ENCODE measurements around the gene DENND1B. TPM values are rescaled to one million over a fixed set of nuclear protein-coding genes. Genes with fewer than 3 reads are reported as not detected.
"Not testable (repeated sequence)": the region's sequence is repeated elsewhere in the genome, so short reads cannot be mapped to it uniquely, and the experiment has no call there.

The DENND1B gene
- total RNA-seq, 1 experiment from 2014 or later = 28.2 TPM

DNA sequence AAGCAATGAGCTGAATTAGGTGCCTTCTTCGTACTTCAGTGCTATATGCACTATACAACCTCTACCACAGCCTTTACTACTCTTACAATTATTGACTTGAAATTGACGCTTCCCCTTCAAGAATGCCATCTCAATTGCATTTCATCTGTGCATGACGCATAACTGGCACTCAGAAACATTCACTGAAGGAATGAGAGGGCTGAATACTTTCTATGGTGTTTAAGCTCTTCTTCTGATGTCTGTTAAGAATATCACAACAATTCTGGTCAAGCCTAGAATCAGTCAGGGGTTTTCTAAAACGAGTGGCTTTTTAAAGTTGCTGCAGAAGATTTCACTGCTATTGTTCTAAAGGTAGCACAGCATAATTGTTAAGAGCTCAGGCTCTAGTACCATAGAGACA lies 11.5 kb downstream of the DENND1B start:
- no peak for DNase-seq
- TF ChIP-seq, protein P1, sequence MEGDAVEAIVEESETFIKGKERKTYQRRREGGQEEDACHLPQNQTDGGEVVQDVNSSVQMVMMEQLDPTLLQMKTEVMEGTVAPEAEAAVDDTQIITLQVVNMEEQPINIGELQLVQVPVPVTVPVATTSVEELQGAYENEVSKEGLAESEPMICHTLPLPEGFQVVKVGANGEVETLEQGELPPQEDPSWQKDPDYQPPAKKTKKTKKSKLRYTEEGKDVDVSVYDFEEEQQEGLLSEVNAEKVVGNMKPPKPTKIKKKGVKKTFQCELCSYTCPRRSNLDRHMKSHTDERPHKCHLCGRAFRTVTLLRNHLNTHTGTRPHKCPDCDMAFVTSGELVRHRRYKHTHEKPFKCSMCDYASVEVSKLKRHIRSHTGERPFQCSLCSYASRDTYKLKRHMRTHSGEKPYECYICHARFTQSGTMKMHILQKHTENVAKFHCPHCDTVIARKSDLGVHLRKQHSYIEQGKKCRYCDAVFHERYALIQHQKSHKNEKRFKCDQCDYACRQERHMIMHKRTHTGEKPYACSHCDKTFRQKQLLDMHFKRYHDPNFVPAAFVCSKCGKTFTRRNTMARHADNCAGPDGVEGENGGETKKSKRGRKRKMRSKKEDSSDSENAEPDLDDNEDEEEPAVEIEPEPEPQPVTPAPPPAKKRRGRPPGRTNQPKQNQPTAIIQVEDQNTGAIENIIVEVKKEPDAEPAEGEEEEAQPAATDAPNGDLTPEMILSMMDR (IDR thresholded peaks at IDR 0.05; ENCODE audit: unreplicated experiment) = no peak
- Mint-ChIP-seq H3K9me3 (ENCODE audit: low read depth, unreplicated experiment) (no peaks in the 10 kb centered on the region), H3K36me3 (ENCODE audit: insufficient read depth, unreplicated experiment) (no peaks in the 10 kb centered on the region), H3K4me3 (ENCODE audit: low read depth, unreplicated experiment) (no peak overlapping the region), H3K27me3 (ENCODE audit: unreplicated experiment) (no peaks in the 10 kb centered on the region), H3K4me1 (ENCODE audit: low read depth, unreplicated experiment) (peaks cover 17% of the 10 kb centered on the region), H3K27ac (ENCODE audit: unreplicated experiment) (no peak overlapping the region)
- CTCF ChIA-PET = interaction anchor here (1.1 kb wide), 1 partner anchor 105 kb away, joined by 3 read pairs; no protein-coding TSS in a partner anchor
- intact Hi-C loops (cut with micrococcal nuclease; ENCODE audit: unreplicated experiment) = no loop called here
- no TSS peak for BruUV-seq (replicated peaks)

DNA sequence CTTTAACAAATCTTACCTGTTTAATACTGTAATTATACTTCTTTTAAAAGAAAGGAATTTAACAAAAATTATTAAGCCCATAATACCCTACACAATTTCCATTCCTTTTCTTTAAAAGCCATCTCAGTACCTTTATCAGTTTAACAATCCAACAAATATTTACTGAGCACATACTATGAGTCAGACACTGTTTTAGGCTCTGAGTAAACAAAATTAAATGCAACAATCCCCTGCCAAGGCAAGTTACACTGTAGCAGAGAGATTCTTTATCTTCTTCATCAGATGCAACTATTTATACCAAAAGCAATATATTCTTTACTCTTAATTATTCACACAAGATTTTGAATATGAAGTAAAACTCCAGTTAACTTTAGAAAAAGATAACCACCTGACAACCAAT lies 12.0 kb downstream of the DENND1B start:
- H3K27ac Mint-ChIP-seq (ENCODE audit: unreplicated experiment) = no peak overlapping the region
- H3K4me1 Mint-ChIP-seq (ENCODE audit: low read depth, unreplicated experiment) = peaks cover 13% of the 10 kb centered on the region
- no peak overlapping the region for H3K4me3 Mint-ChIP-seq (ENCODE audit: low read depth, unreplicated experiment)
- H3K9me3 Mint-ChIP-seq (ENCODE audit: low read depth, unreplicated experiment) = no peaks in the 10 kb centered on the region
- H3K27me3 Mint-ChIP-seq (ENCODE audit: unreplicated experiment) = no peaks in the 10 kb centered on the region
- BruUV-seq (replicated peaks) = no TSS peak
- no peaks in the 10 kb centered on the region for H3K36me3 Mint-ChIP-seq (ENCODE audit: insufficient read depth, unreplicated experiment)
- TF ChIP-seq, protein P1 (IDR thresholded peaks at IDR 0.05; ENCODE audit: unreplicated experiment) = no peak
- CTCF ChIA-PET = interaction anchor here (1.1 kb wide), 1 partner anchor 105 kb away, joined by 3 read pairs; no protein-coding TSS in a partner anchor
- intact Hi-C loops (cut with micrococcal nuclease; ENCODE audit: unreplicated experiment) = no loop called here
- DNase-seq = no peak

DNA sequence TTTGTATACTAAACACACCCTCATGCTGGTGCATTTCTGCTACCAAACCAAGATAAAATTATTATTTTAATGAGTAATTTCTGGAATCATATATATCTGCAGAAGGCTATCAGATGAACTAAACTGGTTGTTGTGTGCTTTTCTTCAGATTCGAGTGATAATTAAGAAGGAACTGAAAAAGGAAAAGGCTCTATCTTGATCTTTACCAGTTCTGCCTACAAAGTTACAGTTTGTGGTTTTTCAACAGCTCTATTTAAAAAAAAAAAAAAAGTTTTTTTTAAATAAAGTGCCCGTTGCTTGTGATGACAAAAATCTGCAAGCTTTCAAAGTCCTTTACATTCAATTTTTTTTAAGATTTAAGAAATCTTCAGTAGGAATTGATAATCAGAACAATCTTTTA lies 13.6 kb downstream of the DENND1B start:
- peaks cover 8% of the 10 kb centered on the region for H3K4me1 Mint-ChIP-seq (ENCODE audit: low read depth, unreplicated experiment)
- H3K36me3 Mint-ChIP-seq (ENCODE audit: insufficient read depth, unreplicated experiment) = no peaks in the 10 kb centered on the region
- H3K9me3 Mint-ChIP-seq (ENCODE audit: low read depth, unreplicated experiment) = no peaks in the 10 kb centered on the region
- H3K27me3 Mint-ChIP-seq (ENCODE audit: unreplicated experiment) = no peaks in the 10 kb centered on the region
- no TSS peak for BruUV-seq (replicated peaks)
- intact Hi-C loops (cut with micrococcal nuclease; ENCODE audit: unreplicated experiment) = no loop called here
- CTCF ChIA-PET = interaction anchor here (1.1 kb wide), 1 partner anchor 107 kb away, joined by 3 read pairs; no protein-coding TSS in a partner anchor
- DNase-seq = no peak
- no peak overlapping the region for H3K4me3 Mint-ChIP-seq (ENCODE audit: low read depth, unreplicated experiment)
- TF ChIP-seq, protein P1 (IDR thresholded peaks at IDR 0.05; ENCODE audit: unreplicated experiment) = no peak
- H3K27ac Mint-ChIP-seq (ENCODE audit: unreplicated experiment) = no peak overlapping the region

DNA sequence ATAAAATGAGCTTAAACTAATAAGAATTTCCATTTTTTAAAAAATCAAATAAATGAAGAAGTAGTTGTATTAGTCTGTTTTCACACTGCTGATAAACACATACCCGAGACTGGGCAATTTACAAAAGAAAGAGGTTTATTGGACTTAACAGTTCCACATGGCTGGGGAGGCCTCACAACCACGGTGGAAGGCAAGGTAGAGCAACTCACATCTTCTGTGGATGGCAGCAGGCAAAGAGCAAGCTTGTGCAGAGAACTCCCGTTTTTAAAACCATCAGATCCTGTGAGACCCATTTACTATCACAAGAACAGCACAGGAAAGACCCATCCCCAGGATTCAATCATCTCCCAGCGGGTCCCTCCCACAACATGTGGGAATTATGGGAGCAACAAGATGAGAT lies 19.7 kb downstream of the DENND1B start:
- H3K4me3 Mint-ChIP-seq (ENCODE audit: low read depth, unreplicated experiment); BruUV-seq (replicated peaks); H3K36me3 Mint-ChIP-seq (ENCODE audit: insufficient read depth, unreplicated experiment); CTCF ChIA-PET; DNase-seq; H3K9me3 Mint-ChIP-seq (ENCODE audit: low read depth, unreplicated experiment); H3K27me3 Mint-ChIP-seq (ENCODE audit: unreplicated experiment); intact Hi-C loops (cut with micrococcal nuclease; ENCODE audit: unreplicated experiment); H3K27ac Mint-ChIP-seq (ENCODE audit: unreplicated experiment); H3K4me1 Mint-ChIP-seq (ENCODE audit: low read depth, unreplicated experiment): not testable (repeated sequence)

- H3K9me3 Mint-ChIP-seq (ENCODE audit: low read depth, unreplicated experiment); H3K4me3 Mint-ChIP-seq (ENCODE audit: low read depth, unreplicated experiment); CTCF ChIA-PET; DNase-seq; H3K27ac Mint-ChIP-seq (ENCODE audit: unreplicated experiment); H3K36me3 Mint-ChIP-seq (ENCODE audit: insufficient read depth, unreplicated experiment); intact Hi-C loops (cut with micrococcal nuclease; ENCODE audit: unreplicated experiment); H3K4me1 Mint-ChIP-seq (ENCODE audit: low read depth, unreplicated experiment); H3K27me3 Mint-ChIP-seq (ENCODE audit: unreplicated experiment); BruUV-seq (replicated peaks): not testable (repeated sequence)
Measured at GRCh38 chr1:197752652-197753164, 22.6 kb downstream of the DENND1B start.

Measured in Calu3 (cell line).